Neural cell (in vitro differentiated cells): ENCODE data around the gene TENT5C.

Experiments used
- EZH2 ChIP-seq: fragments of 200-600, 300-800 bp; shearing (Covaris generic), sonication (generic); IDR thresholded peaks from 2 replicates; pipeline ENCODE4 v1.6.1; 2014; ENCODE audit warnings: antibody characterized with exemption, low read length, borderline replicate concordance, mild to moderate bottlenecking; ENCODE audit not compliant: insufficient read depth, poor library complexity, severe bottlenecking
- POLR2AphosphoS5 ChIP-seq: IDR thresholded peaks from 2 replicates; pipeline ENCODE4 v1.6.1; 2012
- SMC3 ChIP-seq: fragments of 450-650 bp; conservative IDR thresholded peaks from 2 replicates; pipeline ENCODE4 v1.6.1; 2014; ENCODE audit warnings: antibody characterized with exemption, mild to moderate bottlenecking, moderate library complexity; ENCODE audit not compliant: poor library complexity
- TF ChIP-seq, protein P1 (sequence below): fragments of 450-650 bp; IDR thresholded peaks from 2 replicates; pipeline ENCODE4 v1.5.1; 2014; ENCODE audit warnings: antibody characterized with exemption, mild to moderate bottlenecking, moderate library complexity; ENCODE audit not compliant: poor library complexity, severe bottlenecking
- TF ChIP-seq, protein P2 (sequence below): IDR thresholded peaks from 2 replicates; pipeline ENCODE4 v1.6.1; 2012; ENCODE audit warnings: borderline replicate concordance

GRCh38 chr1:117620440-117620839 lies 14.6 kb downstream of the TENT5C start:
- TF ChIP-seq POLR2AphosphoS5 (no peak), SMC3 (no peak), EZH2 (no peak)
- TF ChIP-seq, protein P1, sequence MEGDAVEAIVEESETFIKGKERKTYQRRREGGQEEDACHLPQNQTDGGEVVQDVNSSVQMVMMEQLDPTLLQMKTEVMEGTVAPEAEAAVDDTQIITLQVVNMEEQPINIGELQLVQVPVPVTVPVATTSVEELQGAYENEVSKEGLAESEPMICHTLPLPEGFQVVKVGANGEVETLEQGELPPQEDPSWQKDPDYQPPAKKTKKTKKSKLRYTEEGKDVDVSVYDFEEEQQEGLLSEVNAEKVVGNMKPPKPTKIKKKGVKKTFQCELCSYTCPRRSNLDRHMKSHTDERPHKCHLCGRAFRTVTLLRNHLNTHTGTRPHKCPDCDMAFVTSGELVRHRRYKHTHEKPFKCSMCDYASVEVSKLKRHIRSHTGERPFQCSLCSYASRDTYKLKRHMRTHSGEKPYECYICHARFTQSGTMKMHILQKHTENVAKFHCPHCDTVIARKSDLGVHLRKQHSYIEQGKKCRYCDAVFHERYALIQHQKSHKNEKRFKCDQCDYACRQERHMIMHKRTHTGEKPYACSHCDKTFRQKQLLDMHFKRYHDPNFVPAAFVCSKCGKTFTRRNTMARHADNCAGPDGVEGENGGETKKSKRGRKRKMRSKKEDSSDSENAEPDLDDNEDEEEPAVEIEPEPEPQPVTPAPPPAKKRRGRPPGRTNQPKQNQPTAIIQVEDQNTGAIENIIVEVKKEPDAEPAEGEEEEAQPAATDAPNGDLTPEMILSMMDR: no peak
- TF ChIP-seq, protein P2, sequence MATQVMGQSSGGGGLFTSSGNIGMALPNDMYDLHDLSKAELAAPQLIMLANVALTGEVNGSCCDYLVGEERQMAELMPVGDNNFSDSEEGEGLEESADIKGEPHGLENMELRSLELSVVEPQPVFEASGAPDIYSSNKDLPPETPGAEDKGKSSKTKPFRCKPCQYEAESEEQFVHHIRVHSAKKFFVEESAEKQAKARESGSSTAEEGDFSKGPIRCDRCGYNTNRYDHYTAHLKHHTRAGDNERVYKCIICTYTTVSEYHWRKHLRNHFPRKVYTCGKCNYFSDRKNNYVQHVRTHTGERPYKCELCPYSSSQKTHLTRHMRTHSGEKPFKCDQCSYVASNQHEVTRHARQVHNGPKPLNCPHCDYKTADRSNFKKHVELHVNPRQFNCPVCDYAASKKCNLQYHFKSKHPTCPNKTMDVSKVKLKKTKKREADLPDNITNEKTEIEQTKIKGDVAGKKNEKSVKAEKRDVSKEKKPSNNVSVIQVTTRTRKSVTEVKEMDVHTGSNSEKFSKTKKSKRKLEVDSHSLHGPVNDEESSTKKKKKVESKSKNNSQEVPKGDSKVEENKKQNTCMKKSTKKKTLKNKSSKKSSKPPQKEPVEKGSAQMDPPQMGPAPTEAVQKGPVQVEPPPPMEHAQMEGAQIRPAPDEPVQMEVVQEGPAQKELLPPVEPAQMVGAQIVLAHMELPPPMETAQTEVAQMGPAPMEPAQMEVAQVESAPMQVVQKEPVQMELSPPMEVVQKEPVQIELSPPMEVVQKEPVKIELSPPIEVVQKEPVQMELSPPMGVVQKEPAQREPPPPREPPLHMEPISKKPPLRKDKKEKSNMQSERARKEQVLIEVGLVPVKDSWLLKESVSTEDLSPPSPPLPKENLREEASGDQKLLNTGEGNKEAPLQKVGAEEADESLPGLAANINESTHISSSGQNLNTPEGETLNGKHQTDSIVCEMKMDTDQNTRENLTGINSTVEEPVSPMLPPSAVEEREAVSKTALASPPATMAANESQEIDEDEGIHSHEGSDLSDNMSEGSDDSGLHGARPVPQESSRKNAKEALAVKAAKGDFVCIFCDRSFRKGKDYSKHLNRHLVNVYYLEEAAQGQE: no peak
